HepG2 (cell line): ENCODE measurements around the gene CRB1. TPM values are rescaled to one million over a fixed set of nuclear protein-coding genes. Genes with fewer than 3 reads are reported as not detected.

ENCODE experiments used
- ATAC-seq: fragments of 200-7000 bp; cut with Tn5 transposase; 3 replicates; pipeline ENCODE4 v1.9.1; 2020; ENCODE audit warnings: mild to moderate bottlenecking, moderate library complexity
- BruUV-seq: library from RNA; stranded (reverse); fragments of 400-500 nt; replicated peaks from 2 replicates; lab custom pipeline; 2021; lab: Mats Ljungman, UMichigan
- CTCF ChIA-PET: fragments of 300-600 bp; formaldehyde crosslinking; extraction: SDS; loops from one replicate; lab custom pipeline; 2021; ENCODE audit warnings: low total read pairs, inconsistent platforms, low intra/inter-chr PET ratio; lab: Yijun Ruan, JAX
- POLR2A ChIA-PET: fragments of 350-600 bp; sonication (Branson Sonifier 250); formaldehyde crosslinking; loops from one replicate; lab custom pipeline; 2020; ENCODE audit warnings: antibody characterized with exemption, inconsistent platforms; lab: Yijun Ruan, JAX
- DNase-seq: peaks from one replicate; pipeline ENCODE4 v3.0.0-alpha.2; 2015; ENCODE audit warnings: low spot score
- FAIRE-seq: peaks from 3 replicates; lab custom pipeline; 2011; peaks lifted over from hg19 to GRCh38; lab: Jason Lieb, UNC
- H2AFZ ChIP-seq: one replicate; pipeline ENCODE4 v1.6.1; 2011; ENCODE audit warnings: low read length, inconsistent platforms
- H3K27ac ChIP-seq: fragments of 300-600 bp; 3 replicates; pipeline ENCODE4 v1.8.0; 2011; ENCODE audit warnings: mixed run types, mild to moderate bottlenecking, mixed read lengths, low read length, inconsistent platforms; ENCODE audit not compliant: insufficient read depth; ENCODE audit errors: extremely low read length
- H3K27me3 ChIP-seq, 2 experiments: fragments of 200-600 bp in 1 of 2; 2 replicates in 1 of 2; 3 replicates in 1 of 2; pipeline versions ENCODE4 v1.6.0 to v1.8.0; 2011; ENCODE audit warnings: low read length in 2 of 2, mild to moderate bottlenecking in 2 of 2, moderate library complexity in 2 of 2, inconsistent platforms in 1 of 2; ENCODE audit not compliant: insufficient read depth in 2 of 2, control insufficient read depth in 1 of 2
- H3K36me3 ChIP-seq, 2 experiments: fragments of 200-600 bp in 1 of 2; replicated peaks in 1 of 2; 2 replicates in 1 of 2; 3 replicates in 1 of 2; pipeline versions ENCODE4 v1.5.1 to v1.8.0; 2011; ENCODE audit warnings: low read length in 2 of 2, inconsistent platforms in 1 of 2; ENCODE audit not compliant: insufficient read depth in 2 of 2, control insufficient read depth in 1 of 2
- H3K4me1 ChIP-seq: 2 replicates; pipeline ENCODE4 v1.5.1; 2012; ENCODE audit warnings: low read length, inconsistent platforms; ENCODE audit not compliant: insufficient read depth
- H3K4me2 ChIP-seq: 2 replicates; pipeline ENCODE4 v1.6.0; 2011; ENCODE audit warnings: low read depth, low read length, inconsistent platforms
- H3K4me3 ChIP-seq, 3 experiments: fragments of 200-600 bp in 1 of 3; sonication (generic), shearing (Covaris generic) in 1 of 3; replicated peaks in 1 of 3; 2 replicates each; pipeline ENCODE4 v1.5.1; 2011 to 2016; ENCODE audit warnings: low read length in 3 of 3, inconsistent platforms in 2 of 3, low read depth in 2 of 3, mild to moderate bottlenecking in 2 of 3, control low read depth in 1 of 3, mixed read lengths in 1 of 3; ENCODE audit not compliant: insufficient read depth in 1 of 3
- H3K79me2 ChIP-seq: one replicate; pipeline ENCODE4 v1.6.1; 2011; ENCODE audit warnings: low read length, inconsistent platforms; ENCODE audit not compliant: insufficient read depth
- H3K9ac ChIP-seq: 2 replicates; pipeline ENCODE4 v1.6.0; 2011; ENCODE audit warnings: mild to moderate bottlenecking, low read depth, low read length, inconsistent platforms; ENCODE audit not compliant: insufficient read depth
- H3K9me3 ChIP-seq: 2 replicates; pipeline ENCODE4 v1.5.1; 2012; ENCODE audit warnings: mild to moderate bottlenecking, low read length
- H4K20me1 ChIP-seq: 2 replicates; pipeline ENCODE4 v1.6.0; 2011; ENCODE audit warnings: inconsistent platforms, mild to moderate bottlenecking, low read length, moderate library complexity; ENCODE audit not compliant: insufficient read depth
- HOXD1 ChIP-seq: sonication (generic); formaldehyde crosslinking; IDR thresholded peaks from 2 replicates; pipeline ENCODE4 v1.5.0; 2020; ENCODE audit warnings: missing genetic modification reagents
- KAT7 ChIP-seq: IDR thresholded peaks from 2 replicates; pipeline ENCODE4 v1.6.1; 2018; ENCODE audit warnings: borderline replicate concordance, missing compliant biosample characterization
- ZNF260 ChIP-seq: sonication (generic); formaldehyde crosslinking; IDR thresholded peaks from 2 replicates; pipeline ENCODE4 v1.4.0; 2020; ENCODE audit warnings: missing genetic modification reagents, low read depth, mild to moderate bottlenecking, borderline replicate concordance
- ZNF788 ChIP-seq: sonication (generic); formaldehyde crosslinking; IDR thresholded peaks from 2 replicates; pipeline ENCODE4 v1.5.0; 2020; ENCODE audit warnings: mild to moderate bottlenecking, missing genetic modification reagents, borderline replicate concordance
- ZNF839 ChIP-seq: sonication (generic); formaldehyde crosslinking; IDR thresholded peaks from 2 replicates; pipeline ENCODE4 v1.4.0; 2020; ENCODE audit warnings: missing genetic modification reagents, mild to moderate bottlenecking, borderline replicate concordance
- ZNF878 ChIP-seq: sonication (generic); formaldehyde crosslinking; IDR thresholded peaks from 2 replicates; pipeline ENCODE4 v1.8.1; 2023; ENCODE audit warnings: mild to moderate bottlenecking, missing genetic modification reagents, moderate library complexity
- WGBS: methylation state at CpG from one replicate; pipeline ENCODE4 v1.1.6; 2017; ENCODE audit warnings: low lambda C conversion rate; 5-methylcytosine and 5-hydroxymethylcytosine counted together
- in situ Hi-C: cut with HindIII; loops from 2 replicates; pipeline ENCODE4 v1.10.0; 2017; ENCODE audit warnings: low pct_unique_long_range_greater_than_20kb; ENCODE audit not compliant: extremely low pct_ligation_motif_present
- intact Hi-C: fragments of 100-400 bp; cut with micrococcal nuclease; formaldehyde crosslinking; loops from one replicate; pipeline ENCODE4 v1.10.0; 2022; ENCODE audit not compliant: unreplicated experiment
- polyA plus RNA-seq, 8 experiments: library from polyadenylated mRNA; depleted of rRNA in 3 of 8; stranded (reverse) in 7 of 8; unstranded in 1 of 8; fragments of >200 nt; fragmentation: Illumina TruSeq in 4 of 8; extraction: Trizol in 4 of 8; gene quantifications; 2 replicates each; pipeline versions ENCODE4 v1.2.1 to v1.2.3, GENCODE V29; 2011 to 2016; ENCODE audit warnings: low read depth in 4 of 8, missing spikeins in 1 of 8, mixed read lengths in 1 of 8; ENCODE audit not compliant: insufficient read depth in 1 of 8
- total RNA-seq, 5 experiments: library from RNA; depleted of rRNA; stranded (reverse); fragments of >200 nt; fragmentation: Illumina TruSeq; extraction: Trizol; gene quantifications; 2 replicates each; pipeline ENCODE4 v1.2.3, GENCODE V29; 2016; ENCODE audit warnings: low read depth in 1 of 5
- TF ChIP-seq, protein P1 (sequence below): sonication (generic); formaldehyde crosslinking; IDR thresholded peaks from 2 replicates; pipeline ENCODE4 v1.5.1; 2020; ENCODE audit warnings: missing genetic modification reagents, mild to moderate bottlenecking, borderline replicate concordance
- TF ChIP-seq, protein P2 (sequence below): sonication (generic); formaldehyde crosslinking; IDR thresholded peaks from 2 replicates; pipeline ENCODE4 v1.5.0; 2020; ENCODE audit warnings: mild to moderate bottlenecking, low read depth, missing genetic modification reagents, borderline replicate concordance
- TF ChIP-seq, protein P3 (sequence below): sonication (generic); formaldehyde crosslinking; IDR thresholded peaks from 2 replicates; pipeline ENCODE4 v1.5.0; 2020; ENCODE audit warnings: mild to moderate bottlenecking, missing genetic modification reagents
- TF ChIP-seq, protein P4 (sequence below): fragments of 450-650 bp; IDR thresholded peaks from 2 replicates; pipeline ENCODE4 v1.6.1; 2017; ENCODE audit warnings: mild to moderate bottlenecking
- TF ChIP-seq, protein P5 (sequence below): sonication (generic); formaldehyde crosslinking; IDR thresholded peaks from 2 replicates; pipeline ENCODE4 v1.5.0; 2020; ENCODE audit warnings: mild to moderate bottlenecking, missing genetic modification reagents, borderline replicate concordance
- TF ChIP-seq, protein P6 (sequence below): sonication (generic); formaldehyde crosslinking; IDR thresholded peaks from 2 replicates; pipeline ENCODE4 v1.5.0; 2020; ENCODE audit warnings: missing genetic modification reagents
- TF ChIP-seq, protein P7 (sequence below): IDR thresholded peaks from 2 replicates; pipeline ENCODE4 v1.6.1; 2012; ENCODE audit warnings: inconsistent platforms

Gene CRB1
- total and polyA plus RNA-seq, 2 of the 13 experiments (the other 11 are each of a cell fraction or from before 2014, with no cell fraction given) = 0.01 TPM; not detected in 1

DNA sequence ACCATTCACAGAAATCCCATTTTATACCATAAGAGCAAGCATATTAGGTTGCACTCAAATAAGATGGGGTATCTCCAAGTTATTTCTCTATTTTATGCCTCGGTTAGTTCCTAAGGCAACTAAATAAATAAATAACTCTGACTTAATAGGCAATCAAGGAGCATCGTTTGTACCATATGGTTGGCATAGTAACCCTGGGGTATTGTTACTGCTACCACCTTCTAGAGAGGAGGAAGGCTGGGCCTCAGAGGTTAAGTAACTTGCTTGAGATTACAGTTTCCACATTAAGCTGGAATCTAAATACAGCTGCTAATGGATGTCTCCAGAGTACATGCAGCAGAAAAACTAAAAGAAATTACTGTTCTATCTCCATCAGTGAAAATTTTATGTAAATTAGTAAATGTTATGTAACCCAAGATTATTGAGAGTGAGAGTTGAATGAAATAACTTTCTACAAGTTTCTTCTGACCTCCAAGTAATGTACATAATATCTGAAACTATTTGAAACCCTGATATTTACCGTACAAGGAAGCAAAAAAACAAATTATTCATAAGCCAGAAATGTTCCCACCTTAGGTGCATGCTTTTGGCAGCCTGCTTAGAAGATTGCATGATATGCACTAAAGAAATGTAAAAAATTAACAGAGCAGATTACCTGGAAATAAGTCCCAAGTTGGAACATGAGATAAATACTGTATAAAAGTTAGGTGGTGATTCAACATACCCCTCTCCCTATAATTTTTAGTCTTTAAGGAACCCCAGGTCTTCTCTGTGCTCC lies 127.0 kb downstream of the CRB1 start:
- H4K20me1 ChIP-seq = no peaks in the 10 kb centered on the region
- no peak overlapping the region for H3K4me3 ChIP-seq
- no peaks in the 10 kb centered on the region for H3K9me3 ChIP-seq
- H2AFZ ChIP-seq = no peak overlapping the region
- intact Hi-C loops (loop anchor here (10.0 kb wide), 1 partner anchor 1070 kb away; no protein-coding TSS in a partner anchor), in situ Hi-C loops (no loop called here)
- no peaks in the 10 kb centered on the region for H3K4me1 ChIP-seq
- DNase-seq (no peak), ATAC-seq (no peak), FAIRE-seq (no peak)
- no peaks in the 10 kb centered on the region for H3K27me3 ChIP-seq
- 0% methylated on average over 3 of the region's 3 CpGs for WGBS
- no TSS peak for BruUV-seq
- no peak overlapping the region for H3K27ac ChIP-seq
- POLR2A ChIA-PET = no interaction called here
- no peaks in the 10 kb centered on the region for H3K79me2 ChIP-seq
- no peak overlapping the region for H3K4me2 ChIP-seq
- CTCF ChIA-PET = no interaction called here
- no peak overlapping the region for H3K9ac ChIP-seq
- no peaks in the 10 kb centered on the region for H3K36me3 ChIP-seq
- TF ChIP-seq ZNF839 (CRISPR knock-in tag) (no peak), ZNF878 (no peak), KAT7 (CRISPR knock-in tag) (no peak), ZNF260 (no peak), HOXD1 (CRISPR knock-in tag) (no peak), ZNF788 (no peak)
- TF ChIP-seq, protein P1, sequence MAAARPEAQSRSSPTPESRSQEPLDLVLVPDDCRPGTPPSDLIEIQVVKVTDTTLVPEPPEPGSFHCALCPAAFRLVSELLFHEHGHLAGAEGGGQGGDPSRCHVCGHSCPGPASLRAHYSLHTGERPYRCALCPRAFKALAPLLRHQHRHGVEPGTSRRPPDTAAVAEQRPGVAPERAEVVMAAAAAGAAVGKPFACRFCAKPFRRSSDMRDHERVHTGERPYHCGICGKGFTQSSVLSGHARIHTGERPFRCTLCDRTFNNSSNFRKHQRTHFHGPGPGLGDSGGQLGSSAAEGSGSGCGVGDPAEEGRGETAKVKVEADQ (CRISPR knock-in tag) = no peak
- TF ChIP-seq, protein P2, sequence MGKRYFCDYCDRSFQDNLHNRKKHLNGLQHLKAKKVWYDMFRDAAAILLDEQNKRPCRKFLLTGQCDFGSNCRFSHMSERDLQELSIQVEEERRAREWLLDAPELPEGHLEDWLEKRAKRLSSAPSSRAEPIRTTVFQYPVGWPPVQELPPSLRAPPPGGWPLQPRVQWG = no peak
- TF ChIP-seq, protein P3, sequence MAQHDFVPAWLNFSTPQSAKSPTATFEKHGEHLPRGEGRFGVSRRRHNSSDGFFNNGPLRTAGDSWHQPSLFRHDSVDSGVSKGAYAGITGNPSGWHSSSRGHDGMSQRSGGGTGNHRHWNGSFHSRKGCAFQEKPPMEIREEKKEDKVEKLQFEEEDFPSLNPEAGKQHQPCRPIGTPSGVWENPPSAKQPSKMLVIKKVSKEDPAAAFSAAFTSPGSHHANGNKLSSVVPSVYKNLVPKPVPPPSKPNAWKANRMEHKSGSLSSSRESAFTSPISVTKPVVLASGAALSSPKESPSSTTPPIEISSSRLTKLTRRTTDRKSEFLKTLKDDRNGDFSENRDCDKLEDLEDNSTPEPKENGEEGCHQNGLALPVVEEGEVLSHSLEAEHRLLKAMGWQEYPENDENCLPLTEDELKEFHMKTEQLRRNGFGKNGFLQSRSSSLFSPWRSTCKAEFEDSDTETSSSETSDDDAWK (CRISPR knock-in tag) = no peak
- TF ChIP-seq, protein P4, sequence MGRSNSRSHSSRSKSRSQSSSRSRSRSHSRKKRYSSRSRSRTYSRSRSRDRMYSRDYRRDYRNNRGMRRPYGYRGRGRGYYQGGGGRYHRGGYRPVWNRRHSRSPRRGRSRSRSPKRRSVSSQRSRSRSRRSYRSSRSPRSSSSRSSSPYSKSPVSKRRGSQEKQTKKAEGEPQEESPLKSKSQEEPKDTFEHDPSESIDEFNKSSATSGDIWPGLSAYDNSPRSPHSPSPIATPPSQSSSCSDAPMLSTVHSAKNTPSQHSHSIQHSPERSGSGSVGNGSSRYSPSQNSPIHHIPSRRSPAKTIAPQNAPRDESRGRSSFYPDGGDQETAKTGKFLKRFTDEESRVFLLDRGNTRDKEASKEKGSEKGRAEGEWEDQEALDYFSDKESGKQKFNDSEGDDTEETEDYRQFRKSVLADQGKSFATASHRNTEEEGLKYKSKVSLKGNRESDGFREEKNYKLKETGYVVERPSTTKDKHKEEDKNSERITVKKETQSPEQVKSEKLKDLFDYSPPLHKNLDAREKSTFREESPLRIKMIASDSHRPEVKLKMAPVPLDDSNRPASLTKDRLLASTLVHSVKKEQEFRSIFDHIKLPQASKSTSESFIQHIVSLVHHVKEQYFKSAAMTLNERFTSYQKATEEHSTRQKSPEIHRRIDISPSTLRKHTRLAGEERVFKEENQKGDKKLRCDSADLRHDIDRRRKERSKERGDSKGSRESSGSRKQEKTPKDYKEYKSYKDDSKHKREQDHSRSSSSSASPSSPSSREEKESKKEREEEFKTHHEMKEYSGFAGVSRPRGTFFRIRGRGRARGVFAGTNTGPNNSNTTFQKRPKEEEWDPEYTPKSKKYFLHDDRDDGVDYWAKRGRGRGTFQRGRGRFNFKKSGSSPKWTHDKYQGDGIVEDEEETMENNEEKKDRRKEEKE = no peak
- TF ChIP-seq, protein P5, sequence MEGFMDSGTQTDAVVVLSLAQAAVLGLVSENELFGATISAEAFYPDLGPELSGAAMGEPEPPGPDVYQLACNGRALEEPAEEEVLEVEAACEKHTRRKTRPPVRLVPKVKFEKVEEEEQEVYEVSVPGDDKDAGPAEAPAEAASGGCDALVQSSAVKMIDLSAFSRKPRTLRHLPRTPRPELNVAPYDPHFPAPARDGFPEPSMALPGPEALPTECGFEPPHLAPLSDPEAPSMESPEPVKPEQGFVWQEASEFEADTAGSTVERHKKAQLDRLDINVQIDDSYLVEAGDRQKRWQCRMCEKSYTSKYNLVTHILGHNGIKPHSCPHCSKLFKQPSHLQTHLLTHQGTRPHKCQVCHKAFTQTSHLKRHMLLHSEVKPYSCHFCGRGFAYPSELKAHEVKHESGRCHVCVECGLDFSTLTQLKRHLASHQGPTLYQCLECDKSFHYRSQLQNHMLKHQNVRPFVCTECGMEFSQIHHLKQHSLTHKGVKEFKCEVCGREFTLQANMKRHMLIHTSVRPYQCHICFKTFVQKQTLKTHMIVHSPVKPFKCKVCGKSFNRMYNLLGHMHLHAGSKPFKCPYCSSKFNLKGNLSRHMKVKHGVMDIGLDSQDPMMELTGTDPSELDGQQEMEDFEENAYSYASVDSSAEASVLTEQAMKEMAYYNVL (CRISPR knock-in tag) = no peak
- TF ChIP-seq, protein P6, sequence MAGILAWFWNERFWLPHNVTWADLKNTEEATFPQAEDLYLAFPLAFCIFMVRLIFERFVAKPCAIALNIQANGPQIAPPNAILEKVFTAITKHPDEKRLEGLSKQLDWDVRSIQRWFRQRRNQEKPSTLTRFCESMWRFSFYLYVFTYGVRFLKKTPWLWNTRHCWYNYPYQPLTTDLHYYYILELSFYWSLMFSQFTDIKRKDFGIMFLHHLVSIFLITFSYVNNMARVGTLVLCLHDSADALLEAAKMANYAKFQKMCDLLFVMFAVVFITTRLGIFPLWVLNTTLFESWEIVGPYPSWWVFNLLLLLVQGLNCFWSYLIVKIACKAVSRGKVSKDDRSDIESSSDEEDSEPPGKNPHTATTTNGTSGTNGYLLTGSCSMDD (CRISPR knock-in tag) = no peak
- TF ChIP-seq, protein P7, sequence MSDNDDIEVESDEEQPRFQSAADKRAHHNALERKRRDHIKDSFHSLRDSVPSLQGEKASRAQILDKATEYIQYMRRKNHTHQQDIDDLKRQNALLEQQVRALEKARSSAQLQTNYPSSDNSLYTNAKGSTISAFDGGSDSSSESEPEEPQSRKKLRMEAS = no peak
